PFSK-1 (cell line): ENCODE results near the gene CD63.
A peak's percentile ranks its signal among the peaks of the same experiment; 100 is the strongest.

Source experiments
- FOXP2 ChIP-seq: optimal IDR thresholded peaks from 2 replicates; pipeline ENCODE3; 2011; ENCODE audit warnings: borderline replicate concordance, control low read depth, inconsistent platforms; ENCODE audit not compliant: insufficient read depth; ENCODE audit errors: extremely low read length, extremely low read depth
- POLR2AphosphoS5 ChIP-seq: IDR thresholded peaks from 2 replicates; pipeline ENCODE4 v1.6.1; 2012; ENCODE audit warnings: low read depth, mild to moderate bottlenecking, control low read depth, low read length, moderate library complexity
- REST ChIP-seq, 2 experiments: IDR thresholded peaks; 2 replicates each; pipeline versions ENCODE4 v1.6.1 to v1.8.0; 2011 to 2012; ENCODE audit warnings: low read depth in 2 of 2, low read length in 2 of 2, control low read depth in 1 of 2, inconsistent platforms in 1 of 2, mild to moderate bottlenecking in 1 of 2, moderate library complexity in 1 of 2; ENCODE audit not compliant: insufficient read depth in 1 of 2
- SIN3A ChIP-seq: IDR thresholded peaks from 2 replicates; pipeline ENCODE4 v1.6.1; 2012; ENCODE audit warnings: mild to moderate bottlenecking, low read length, moderate library complexity, borderline replicate concordance; ENCODE audit not compliant: insufficient read depth
- TAF1 ChIP-seq: IDR thresholded peaks from 2 replicates; pipeline ENCODE4 v1.6.1; 2012; ENCODE audit warnings: low read length, control low read depth, borderline replicate concordance; ENCODE audit not compliant: insufficient read depth

The CD63 gene

GRCh38 chr12:55742719-55743405 lies 14.1 kb upstream of the CD63 start, which contains the start of gene GDF11:
GDF11 (plus strand) TSS chr12:55743122; CDS start chr12:55743317, 195 bp downstream.
- TF ChIP-seq REST (IDR thresholded peaks at IDR 0.05; ENCODE audit: insufficient read depth in 1 of 2, low read depth in 2 of 2, low read length in 2 of 2): no peak
- TF ChIP-seq TAF1: peak; percentile 83; the same call in 1 of the 2 replicates
- TF ChIP-seq POLR2AphosphoS5: peak; percentile 53; the same call in 1 of the 2 replicates
- TF ChIP-seq SIN3A: 0 out of 2 replicates have a peak, but pooled peaks have one; percentile 49
- TF ChIP-seq FOXP2: no peak

- no peak for TF ChIP-seq TAF1
- TF ChIP-seq REST (IDR thresholded peaks at IDR 0.05; ENCODE audit: insufficient read depth in 1 of 2, low read depth in 2 of 2, low read length in 2 of 2): no peak
- no peak for TF ChIP-seq FOXP2
- no peak for TF ChIP-seq SIN3A
- TF ChIP-seq POLR2AphosphoS5: no peak
Measured at GRCh38 chr12:55741931-55742680, 13.3 kb upstream of the CD63 start.

GRCh38 chr12:55739025-55739378 lies 10.2 kb upstream of the CD63 start:
- no peak for TF ChIP-seq SIN3A
- no peak for TF ChIP-seq POLR2AphosphoS5
- no peak for TF ChIP-seq REST (IDR thresholded peaks at IDR 0.05; ENCODE audit: insufficient read depth in 1 of 2, low read depth in 2 of 2, low read length in 2 of 2)
- TF ChIP-seq FOXP2: no peak
- no peak for TF ChIP-seq TAF1

GRCh38 chr12:55738123-55739024 lies 9.6 kb upstream of the CD63 start:
- no peak for TF ChIP-seq POLR2AphosphoS5
- TF ChIP-seq FOXP2: no peak
- TF ChIP-seq SIN3A: no peak
- no peak for TF ChIP-seq TAF1
